Measurements from ENCODE around the gene NT5DC2.

DNA sequence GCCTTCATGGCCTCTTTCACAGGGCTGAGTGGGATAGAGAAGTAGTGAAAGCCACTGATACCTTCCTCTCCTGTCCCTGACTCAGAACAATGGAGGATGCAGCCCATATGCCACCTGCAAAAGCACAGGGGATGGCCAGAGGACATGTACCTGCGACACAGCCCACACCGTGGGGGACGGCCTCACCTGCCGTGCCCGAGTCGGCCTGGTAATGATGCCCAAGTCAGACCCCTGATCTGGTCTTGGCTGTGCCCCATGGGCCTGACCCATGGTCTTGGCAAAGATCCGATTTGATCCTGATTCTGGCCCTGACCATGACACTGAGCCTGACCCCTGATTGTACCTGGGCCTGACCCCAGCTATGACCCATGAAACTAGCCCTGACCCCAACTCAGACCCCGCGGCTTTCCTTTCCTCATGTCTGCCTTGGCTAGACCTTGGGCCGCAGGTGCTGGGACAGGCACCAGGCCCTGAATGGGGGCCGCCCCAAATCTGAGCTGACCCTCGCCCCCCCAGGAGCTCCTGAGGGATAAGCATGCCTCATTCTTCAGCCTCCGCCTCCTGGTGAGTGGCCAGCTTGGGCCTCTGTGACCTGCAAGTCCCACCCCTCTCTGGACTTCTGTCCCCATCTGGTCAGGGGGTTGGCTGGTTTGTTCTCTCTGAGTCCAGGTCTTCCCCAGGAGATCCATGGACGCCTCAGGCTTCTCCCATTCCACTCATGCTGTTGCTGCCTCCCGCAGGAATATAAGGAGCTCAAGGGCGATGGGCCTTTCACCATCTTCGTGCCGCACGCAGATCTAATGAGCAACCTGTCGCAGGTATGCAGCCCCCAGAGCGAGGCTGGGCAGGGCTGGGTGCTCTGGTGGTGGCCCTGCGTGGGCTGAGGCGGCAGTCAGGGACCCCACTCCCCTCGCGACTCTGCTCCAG, 15.6 kb downstream of the NT5DC2 start:
- TF ChIP-seq POLR2AphosphoS5 (IDR thresholded peaks at IDR 0.05; ENCODE audit: borderline replicate concordance, low read depth, low read length) (no peak), EZH2 (IDR thresholded peaks at IDR 0.05) (no peak)

Measured in SK-N-MC (cell line).